HG02870 (cell line): ENCODE results near the gene SH3BP4.

ENCODE experiments used
- ATAC-seq: cut with Tn5 transposase; IDR thresholded peaks from one replicate; pipeline ENCODE4 v1.9.1; 2021; ENCODE audit warnings: mild to moderate bottlenecking, moderate library complexity; ENCODE audit not compliant: unreplicated experiment

The SH3BP4 gene

DNA sequence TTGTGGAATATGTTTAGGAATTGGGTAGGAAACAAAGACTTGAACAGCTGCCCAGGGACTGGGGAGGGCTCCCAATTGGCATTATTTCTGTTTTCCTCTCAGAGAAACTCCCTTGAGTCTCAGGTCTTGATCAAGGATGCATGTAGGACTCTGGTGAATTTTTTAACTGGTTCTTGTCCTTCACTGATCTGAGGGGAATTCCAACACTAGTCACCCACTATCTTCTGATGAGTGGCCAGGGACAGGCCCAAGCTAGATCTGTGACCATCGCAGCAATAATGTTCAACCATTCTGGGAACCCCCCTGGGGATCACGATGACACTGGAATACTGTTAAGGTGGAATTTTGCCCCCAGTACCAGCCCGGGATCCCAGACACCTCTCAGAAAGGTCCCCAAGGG, 132.0 kb downstream of the SH3BP4 start:
- no peak for ATAC-seq

- no peak for ATAC-seq
These were observed 132.6 kb downstream of the SH3BP4 start for GRCh38 chr2:235084424-235084823.

DNA sequence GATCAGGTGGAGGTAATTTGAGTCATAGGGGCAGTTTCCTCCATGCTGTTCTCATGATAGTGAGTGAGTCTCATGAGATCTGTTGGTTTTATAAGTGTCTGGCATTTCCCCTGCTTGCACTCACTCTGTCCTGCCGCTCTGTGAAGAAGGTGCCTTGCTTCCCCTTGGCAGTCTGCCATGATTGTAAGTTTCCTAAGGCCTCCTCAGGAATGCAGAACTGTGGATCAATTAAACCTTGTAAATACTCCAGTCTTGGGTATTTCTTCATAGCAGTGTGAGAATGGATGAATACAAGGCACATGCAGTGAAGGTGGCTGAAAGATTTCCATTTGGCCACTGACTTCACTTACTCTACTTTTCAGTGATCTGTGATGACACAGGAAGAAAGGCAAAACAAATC, 133.7 kb downstream of the SH3BP4 start:
- no peak for ATAC-seq

- no peak for ATAC-seq
These were observed 134.8 kb downstream of the SH3BP4 start for GRCh38 chr2:235086481-235087184.

GRCh38 chr2:235087832-235088495, 136.1 kb downstream of the SH3BP4 start:
- no peak for ATAC-seq

- ATAC-seq = no peak
These were observed 136.7 kb downstream of the SH3BP4 start for GRCh38 chr2:235088496-235088921.

DNA sequence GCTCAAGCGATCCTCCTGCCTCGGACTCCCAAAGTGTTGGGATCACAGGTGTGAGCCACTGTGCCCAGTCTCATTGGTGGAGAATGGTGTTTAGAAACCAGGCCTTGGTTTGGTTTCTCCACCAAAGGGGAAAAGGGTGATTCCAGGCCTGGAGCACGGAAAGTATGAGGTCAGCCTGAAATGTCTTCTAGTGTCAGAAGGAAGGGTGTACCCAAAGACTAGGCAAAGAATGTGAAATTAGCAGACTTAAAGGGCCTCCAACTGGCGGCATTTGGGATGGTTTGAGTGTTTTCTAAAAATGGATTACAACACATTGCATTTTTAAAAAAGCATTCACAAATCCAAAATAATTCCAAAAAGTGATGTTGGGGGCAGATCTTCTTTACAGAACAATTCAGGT, 139.6 kb downstream of the SH3BP4 start:
- no peak for ATAC-seq

DNA sequence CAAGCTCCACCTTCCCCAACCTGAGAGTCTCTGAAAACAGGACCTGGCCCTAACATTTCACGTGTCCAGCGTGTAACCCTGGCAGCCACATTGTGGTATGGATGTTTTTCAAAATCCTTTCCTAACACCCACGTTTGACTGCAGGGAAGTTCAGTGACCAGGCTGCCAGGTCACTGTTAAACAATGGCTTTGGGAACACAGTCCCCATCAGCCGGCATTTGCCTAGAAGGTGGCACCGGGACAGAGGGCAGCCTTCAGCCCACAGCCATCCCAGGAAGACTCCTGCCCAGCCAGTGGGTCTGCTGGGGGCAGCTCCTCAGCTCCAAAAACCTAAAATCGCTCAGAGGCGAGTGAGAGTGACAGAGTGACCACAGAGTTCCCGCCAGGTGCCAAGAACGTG, 140.2 kb downstream of the SH3BP4 start:
- no peak for ATAC-seq

DNA sequence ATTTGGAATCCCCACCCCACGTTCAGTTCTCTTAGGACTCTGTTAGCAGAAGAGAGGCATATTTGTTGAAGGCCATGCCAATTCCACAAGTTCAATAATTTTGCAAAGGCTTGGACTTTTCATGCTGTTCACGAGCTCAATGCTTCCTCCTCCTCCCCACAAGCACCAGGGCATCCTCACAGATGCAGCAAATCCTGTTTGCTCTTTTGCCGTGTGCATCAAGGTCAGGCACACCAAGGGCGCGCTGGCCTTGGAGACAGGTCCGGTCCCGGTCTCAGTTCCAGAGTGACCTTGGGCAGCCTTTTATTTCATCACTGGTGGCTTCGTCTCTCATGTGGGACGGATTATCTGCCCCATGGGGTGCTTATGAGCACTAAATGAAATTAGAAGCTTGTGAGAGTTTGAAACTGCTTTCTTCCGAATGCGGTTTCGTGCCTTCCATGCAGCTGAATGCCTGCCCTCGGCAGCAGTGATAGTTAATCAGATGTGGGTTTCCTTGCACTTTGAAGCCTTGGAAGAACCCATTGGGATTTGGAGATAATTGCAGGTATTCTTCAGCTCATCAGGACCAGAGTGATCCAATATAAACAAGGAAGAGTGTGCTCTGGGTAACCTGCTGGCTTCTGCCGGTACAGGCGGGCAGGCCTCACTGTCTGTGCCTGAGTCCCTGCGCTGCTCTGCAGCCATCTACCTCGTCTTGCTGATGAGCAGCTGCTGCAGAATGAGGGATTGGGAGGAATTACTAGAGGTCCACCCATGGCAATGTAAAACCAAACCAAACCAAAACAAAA, 140.8 kb downstream of the SH3BP4 start:
- ATAC-seq = no peak

DNA sequence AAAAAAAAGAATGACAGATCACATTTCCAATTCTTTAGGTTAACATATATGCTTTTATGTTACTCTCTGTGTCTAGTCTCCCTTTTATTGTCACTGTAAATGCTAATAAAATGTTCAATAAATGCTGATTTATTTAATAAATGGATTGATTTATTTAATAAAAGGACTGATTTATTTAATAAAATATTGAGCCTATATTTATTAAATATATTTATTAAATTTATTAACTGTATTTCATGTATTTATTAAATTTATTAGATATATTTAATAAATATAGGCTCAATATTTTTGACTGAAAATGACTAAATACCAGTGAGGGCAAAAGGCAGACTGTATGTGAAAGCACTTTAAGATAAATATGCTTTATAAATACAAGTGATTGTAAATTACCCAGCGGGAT, 142.6 kb downstream of the SH3BP4 start:
- ATAC-seq = no peak

GRCh38 chr2:235095569-235095968, 143.8 kb downstream of the SH3BP4 start:
- ATAC-seq = no peak

DNA sequence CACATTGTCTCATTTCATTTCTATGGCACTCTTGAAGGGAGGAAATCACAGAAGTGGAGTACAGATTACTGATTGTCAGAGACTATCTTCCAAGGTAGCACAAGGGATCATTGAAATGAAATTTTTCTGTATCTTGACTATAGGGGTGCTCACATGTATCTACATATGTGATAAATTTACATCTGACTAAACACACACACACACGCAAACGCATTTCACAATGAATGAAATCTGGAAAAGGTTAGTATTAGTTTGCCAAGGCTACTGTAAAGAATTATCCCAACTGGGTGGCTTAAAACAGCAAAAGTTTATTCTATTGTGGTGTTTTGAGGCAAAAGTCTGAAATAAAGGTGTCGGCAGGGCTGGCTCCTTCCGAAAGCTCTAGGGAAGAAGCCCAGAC, 144.6 kb downstream of the SH3BP4 start:
- no peak for ATAC-seq

- ATAC-seq = no peak
These were observed 145.4 kb downstream of the SH3BP4 start for GRCh38 chr2:235097196-235097595.

- ATAC-seq = no peak
These were observed 146.5 kb downstream of the SH3BP4 start for GRCh38 chr2:235098269-235098668.

GRCh38 chr2:235098736-235099494, 147.1 kb downstream of the SH3BP4 start:
- ATAC-seq = no peak

DNA sequence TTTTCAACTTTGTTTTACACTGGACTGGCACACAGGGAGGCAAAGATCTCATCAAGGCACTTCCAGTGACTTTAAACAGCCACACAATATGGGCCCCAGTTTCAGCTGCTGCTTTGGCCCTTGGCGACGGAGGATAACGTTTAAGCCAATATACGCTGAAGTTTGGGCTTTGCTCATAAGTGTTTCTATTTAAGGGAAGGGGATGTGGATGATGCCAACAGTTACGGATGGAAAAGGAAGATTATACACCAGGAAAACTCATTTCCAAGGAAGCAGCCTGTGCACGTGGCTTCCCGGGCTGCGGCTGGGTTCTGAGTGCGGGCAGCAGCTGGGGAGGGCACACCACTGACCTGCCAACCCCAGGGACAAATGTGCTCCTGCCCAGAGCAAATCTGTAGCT, 151.1 kb downstream of the SH3BP4 start:
- ATAC-seq = no peak
